ENCODE results near the gene ZNF695.
"Not testable (repeated sequence)": the region's sequence is repeated elsewhere in the genome, so short reads cannot be mapped to it uniquely, and the experiment has no call there.

ZNF695 gene

GRCh38 chr1:247007511-247008405 lies at the start of gene ZNF695:
ZNF695 (minus strand) TSS chr1:247008057; CDS start chr1:247007908, 149 bp downstream.
- DNase-seq (ENCODE audit: low spot score), result peak; percentile 98

- no peak for DNase-seq (ENCODE audit: low spot score)
Measured at GRCh38 chr1:247056071-247056470, 48.2 kb upstream of the ZNF695 start.

- DNase-seq (ENCODE audit: low spot score), result no peak
Measured at GRCh38 chr1:247054992-247055415, 47.1 kb upstream of the ZNF695 start.

GRCh38 chr1:247047702-247048101 lies 39.8 kb upstream of the ZNF695 start:
- DNase-seq (ENCODE audit: low spot score), result no peak

GRCh38 chr1:247047260-247047659 lies 39.4 kb upstream of the ZNF695 start:
- DNase-seq (ENCODE audit: low spot score), result no peak

- no peak for DNase-seq (ENCODE audit: low spot score)
Measured at GRCh38 chr1:247043406-247043805, 35.5 kb upstream of the ZNF695 start.

GRCh38 chr1:247037511-247038320 lies 29.9 kb upstream of the ZNF695 start:
- DNase-seq (ENCODE audit: low spot score), result no peak

GRCh38 chr1:247032306-247032705 lies 24.4 kb upstream of the ZNF695 start:
- DNase-seq (ENCODE audit: low spot score), result not testable (repeated sequence)

GRCh38 chr1:247024658-247025057 lies 16.8 kb upstream of the ZNF695 start:
- DNase-seq (ENCODE audit: low spot score), result not testable (repeated sequence)

GRCh38 chr1:247013391-247013790 lies 5.5 kb upstream of the ZNF695 start:
- no peak for DNase-seq (ENCODE audit: low spot score)

- DNase-seq (ENCODE audit: low spot score), result no peak
Measured at GRCh38 chr1:247008406-247008799, 546 bp upstream of the ZNF695 start.

- DNase-seq (ENCODE audit: low spot score), result not testable (repeated sequence)
Measured at GRCh38 chr1:247004081-247004480, 3.8 kb downstream of the ZNF695 start.

GRCh38 chr1:246989901-246990300 lies 18.0 kb downstream of the ZNF695 start:
- DNase-seq (ENCODE audit: low spot score), result no peak

GRCh38 chr1:246988316-246988715 lies 19.5 kb downstream of the ZNF695 start:
- DNase-seq (ENCODE audit: low spot score), result no peak

GRCh38 chr1:246987083-246987690 lies 20.7 kb downstream of the ZNF695 start:
- no peak for DNase-seq (ENCODE audit: low spot score)

GRCh38 chr1:246978785-246979184 lies 29.1 kb downstream of the ZNF695 start:
- no peak for DNase-seq (ENCODE audit: low spot score)

GRCh38 chr1:246978281-246978680 lies 29.6 kb downstream of the ZNF695 start:
- DNase-seq (ENCODE audit: low spot score), result no peak

- no peak for DNase-seq (ENCODE audit: low spot score)
Measured at GRCh38 chr1:246971969-246972368, 35.9 kb downstream of the ZNF695 start.

GRCh38 chr1:246971090-246971721 lies 36.7 kb downstream of the ZNF695 start:
- DNase-seq (ENCODE audit: low spot score), result peak; percentile 11

- no peak for DNase-seq (ENCODE audit: low spot score)
Measured at GRCh38 chr1:246969621-246970020, 38.2 kb downstream of the ZNF695 start.

GRCh38 chr1:246966502-246966901 lies 41.4 kb downstream of the ZNF695 start:
- no peak for DNase-seq (ENCODE audit: low spot score)

All from hepatic stellate cell (primary cell).